Measurements from ENCODE around the gene TGFA. TPM values are rescaled to one million over a fixed set of nuclear protein-coding genes. Genes with fewer than 3 reads are reported as not detected.
A peak's percentile ranks its signal among the peaks of the same experiment; 100 is the strongest.

TGFA gene
- total and polyA plus RNA-seq, 2 donors from 2014 or later = 8.3 to 30.8 TPM

GRCh38 chr2:70537840-70538239 lies 15.8 kb downstream of the TGFA start:
- FAIRE-seq (no peak), DNase-seq (no peak)
- Histone ChIP-seq H3K27me3 (ENCODE audit: control insufficient read depth, insufficient read depth, low read length) (no peaks in the 10 kb centered on the region), H3K9me3 (ENCODE audit: control insufficient read depth in 2 of 3, insufficient read depth in 1 of 3, low read length in 3 of 3) (peaks cover 0 to 4% (median 0%) of the 10 kb centered on the region in 3 donors), H3K36me3 (ENCODE audit: control insufficient read depth in 2 of 3, insufficient read depth in 3 of 3, low read length in 3 of 3) (no peaks in the 10 kb centered on the region), H3K9ac (ENCODE audit: low read length in 3 of 3) (no peak overlapping the region), H3K4me1 (ENCODE audit: control insufficient read depth in 2 of 3, insufficient read depth in 2 of 3, low read depth in 1 of 3, low read length in 3 of 3) (peaks cover 0 to 5% (median 2%) of the 10 kb centered on the region in 3 donors), H3K4me3 (ENCODE audit: low read length in 3 of 3) (no peak overlapping the region), H3K27ac (ENCODE audit: low read depth in 2 of 2, low read length in 2 of 2) (no peak overlapping the region)
- TF ChIP-seq, protein P1, sequence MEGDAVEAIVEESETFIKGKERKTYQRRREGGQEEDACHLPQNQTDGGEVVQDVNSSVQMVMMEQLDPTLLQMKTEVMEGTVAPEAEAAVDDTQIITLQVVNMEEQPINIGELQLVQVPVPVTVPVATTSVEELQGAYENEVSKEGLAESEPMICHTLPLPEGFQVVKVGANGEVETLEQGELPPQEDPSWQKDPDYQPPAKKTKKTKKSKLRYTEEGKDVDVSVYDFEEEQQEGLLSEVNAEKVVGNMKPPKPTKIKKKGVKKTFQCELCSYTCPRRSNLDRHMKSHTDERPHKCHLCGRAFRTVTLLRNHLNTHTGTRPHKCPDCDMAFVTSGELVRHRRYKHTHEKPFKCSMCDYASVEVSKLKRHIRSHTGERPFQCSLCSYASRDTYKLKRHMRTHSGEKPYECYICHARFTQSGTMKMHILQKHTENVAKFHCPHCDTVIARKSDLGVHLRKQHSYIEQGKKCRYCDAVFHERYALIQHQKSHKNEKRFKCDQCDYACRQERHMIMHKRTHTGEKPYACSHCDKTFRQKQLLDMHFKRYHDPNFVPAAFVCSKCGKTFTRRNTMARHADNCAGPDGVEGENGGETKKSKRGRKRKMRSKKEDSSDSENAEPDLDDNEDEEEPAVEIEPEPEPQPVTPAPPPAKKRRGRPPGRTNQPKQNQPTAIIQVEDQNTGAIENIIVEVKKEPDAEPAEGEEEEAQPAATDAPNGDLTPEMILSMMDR (IDR thresholded peaks at IDR 0.05; ENCODE audit: borderline replicate concordance, extremely low read depth, insufficient read depth) = no peak
- intact Hi-C loops (cut with DNase I) = no loop called here

- TF ChIP-seq, protein P1 (IDR thresholded peaks at IDR 0.05; ENCODE audit: borderline replicate concordance, extremely low read depth, insufficient read depth) = no peak
- no peak for DNase-seq
- FAIRE-seq = no peak
- intact Hi-C loops (cut with DNase I) = no loop called here
- Histone ChIP-seq H3K27me3 (ENCODE audit: control insufficient read depth, insufficient read depth, low read length) (no peaks in the 10 kb centered on the region), H3K36me3 (ENCODE audit: control insufficient read depth in 2 of 3, insufficient read depth in 3 of 3, low read length in 3 of 3) (no peaks in the 10 kb centered on the region), H3K4me3 (ENCODE audit: low read length in 3 of 3) (no peak overlapping the region), H3K9ac (ENCODE audit: low read length in 3 of 3) (no peak overlapping the region), H3K9me3 (ENCODE audit: control insufficient read depth in 2 of 3, insufficient read depth in 1 of 3, low read length in 3 of 3) (peaks cover 0 to 4% (median 0%) of the 10 kb centered on the region in 3 donors), H3K4me1 (ENCODE audit: control insufficient read depth in 2 of 3, insufficient read depth in 2 of 3, low read depth in 1 of 3, low read length in 3 of 3) (peaks cover 0 to 5% (median 2%) of the 10 kb centered on the region in 3 donors), H3K27ac (ENCODE audit: low read depth in 2 of 2, low read length in 2 of 2) (no peak overlapping the region)
Observed at GRCh38 chr2:70536517-70537055, 17.0 kb downstream of the TGFA start.

DNA sequence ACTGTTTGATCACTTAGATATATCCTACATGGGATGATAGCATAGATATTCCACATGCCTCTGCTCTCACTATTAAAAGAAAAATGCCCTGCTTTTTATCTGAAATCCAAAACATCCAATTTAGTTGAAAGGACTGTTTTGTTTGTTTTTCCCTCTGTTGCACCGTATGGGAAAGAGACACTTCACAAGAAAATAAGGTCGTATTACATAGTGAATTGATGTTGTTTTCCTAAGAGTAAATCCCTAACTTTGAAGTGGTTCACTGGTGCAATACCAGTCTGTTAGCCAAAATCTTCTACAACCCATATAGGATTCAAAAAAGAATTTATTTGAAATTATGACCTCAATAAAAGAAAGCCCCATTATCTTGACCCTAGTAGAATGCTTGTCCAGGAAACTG lies 18.1 kb downstream of the TGFA start:
- H3K4me3 ChIP-seq (ENCODE audit: low read length in 3 of 3) = no peak overlapping the region
- H3K4me1 ChIP-seq (ENCODE audit: control insufficient read depth in 2 of 3, insufficient read depth in 2 of 3, low read depth in 1 of 3, low read length in 3 of 3) = peaks cover 0 to 5% (median 2%) of the 10 kb centered on the region in 3 donors
- no peaks in the 10 kb centered on the region for H3K36me3 ChIP-seq (ENCODE audit: control insufficient read depth in 2 of 3, insufficient read depth in 3 of 3, low read length in 3 of 3)
- FAIRE-seq (no peak), DNase-seq (peak in 2 of 5 donors; percentile 71 to 77)
- no peak overlapping the region for H3K9ac ChIP-seq (ENCODE audit: low read length in 3 of 3)
- intact Hi-C loops (cut with DNase I) = no loop called here
- peaks cover 0 to 4% (median 0%) of the 10 kb centered on the region in 3 donors for H3K9me3 ChIP-seq (ENCODE audit: control insufficient read depth in 2 of 3, insufficient read depth in 1 of 3, low read length in 3 of 3)
- H3K27ac ChIP-seq (ENCODE audit: low read depth in 2 of 2, low read length in 2 of 2) = no peak overlapping the region
- no peaks in the 10 kb centered on the region for H3K27me3 ChIP-seq (ENCODE audit: control insufficient read depth, insufficient read depth, low read length)
- TF ChIP-seq, protein P1 (IDR thresholded peaks at IDR 0.05; ENCODE audit: borderline replicate concordance, extremely low read depth, insufficient read depth) = no peak

Data from kidney (tissue), 14 donors.